ENCODE results near the gene ITSN2. TPM values are rescaled to one million over a fixed set of nuclear protein-coding genes. Genes with fewer than 3 reads are reported as not detected.

ITSN2 gene
- total RNA-seq, 1 experiment from 2014 or later = 26.5 TPM

DNA sequence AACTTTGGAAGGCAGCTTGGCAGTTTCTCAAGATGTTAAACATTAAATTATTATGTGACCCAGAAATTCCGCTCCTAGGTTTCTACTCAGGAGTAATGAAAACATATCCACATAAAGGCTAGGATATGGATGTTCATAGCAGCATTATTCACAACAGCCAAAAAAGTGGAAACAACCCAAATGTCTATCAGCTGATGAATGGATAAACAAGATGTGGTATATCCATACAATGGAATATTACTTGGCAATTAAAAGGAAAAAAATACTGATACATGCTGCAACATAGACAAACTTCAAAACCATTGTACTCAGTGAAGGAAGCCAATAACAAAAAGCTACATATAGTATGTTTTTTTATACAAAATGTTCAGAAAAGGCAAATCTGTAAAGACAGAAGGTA is 197.8 kb downstream of the ITSN2 start:
- ChIA-PET CTCF (no interaction called here), RAD21 (ENCODE audit: low non-redundant PET in 1 of 2, low total read pairs in 2 of 2, uncharacterized antibody in 2 of 2, unreplicated experiment in 2 of 2) (no interaction called here), POLR2A (no interaction called here)
- intact Hi-C loops (cut with micrococcal nuclease) = loop anchor here (5.0 to 10.0 kb wide), 3 partner anchors 178 to 340 kb away; partner anchors contain the start of gene ATAD2B
- BruUV-seq (replicated peaks) = no TSS peak
- H3K27ac ChIP-seq (ENCODE audit: low read depth, low read length) = no peak overlapping the region
- no peak overlapping the region for H2AFZ ChIP-seq (ENCODE audit: low read depth, low read length, poor library complexity, severe bottlenecking)
- H4K20me1 ChIP-seq (ENCODE audit: insufficient read depth) = no peaks in the 10 kb centered on the region
- no peak overlapping the region for H3K4me2 ChIP-seq (ENCODE audit: low read length)
- ATAC-seq (no peak), DNase-seq (ENCODE audit: low read depth, low spot score) (no peak)
- no peaks in the 10 kb centered on the region for H3K27me3 ChIP-seq (ENCODE audit: insufficient read depth, low read length)
- no peaks in the 10 kb centered on the region for H3K36me3 ChIP-seq (ENCODE audit: control insufficient read depth in 1 of 2, insufficient read depth in 2 of 2, low read length in 2 of 2)
- no peaks in the 10 kb centered on the region for H3K79me2 ChIP-seq (ENCODE audit: insufficient read depth, low read length)
- no peaks in the 10 kb centered on the region for H3K9me2 ChIP-seq (ENCODE audit: insufficient read depth)
- no peak overlapping the region for H3K4me3 ChIP-seq (replicated peaks in 1 of 2; ENCODE audit: low read depth in 1 of 2, low read length in 2 of 2)
- no peaks in the 10 kb centered on the region for H3K4me1 ChIP-seq (ENCODE audit: control insufficient read depth in 1 of 2, insufficient read depth in 2 of 2, low read length in 2 of 2)
- no peaks in the 10 kb centered on the region for H3K9me3 ChIP-seq (ENCODE audit: control insufficient read depth in 1 of 2, insufficient read depth in 1 of 2, low read depth in 1 of 2, low read length in 2 of 2)
- H3K9ac ChIP-seq (ENCODE audit: low read length) = no peak overlapping the region
- no peak for TF ChIP-seq FOSL1 (IDR thresholded peaks at IDR 0.05; ENCODE audit: low read depth)
- TF ChIP-seq, protein P1, sequence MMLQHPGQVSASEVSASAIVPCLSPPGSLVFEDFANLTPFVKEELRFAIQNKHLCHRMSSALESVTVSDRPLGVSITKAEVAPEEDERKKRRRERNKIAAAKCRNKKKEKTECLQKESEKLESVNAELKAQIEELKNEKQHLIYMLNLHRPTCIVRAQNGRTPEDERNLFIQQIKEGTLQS (IDR thresholded peaks at IDR 0.05) = no peak
- TF ChIP-seq CBX3 (IDR thresholded peaks at IDR 0.05; ENCODE audit: low read depth) = no peak
- TF ChIP-seq POLR2AphosphoS5 (IDR thresholded peaks at IDR 0.05; ENCODE audit: low read depth, low read length) = no peak
- TF ChIP-seq POLR2A (IDR thresholded peaks at IDR 0.05; ENCODE audit: borderline replicate concordance, extremely low read depth, insufficient read depth, insufficient read length) = no peak
- no peak for TF ChIP-seq SP1 (IDR thresholded peaks at IDR 0.05; ENCODE audit: low read depth)

DNA sequence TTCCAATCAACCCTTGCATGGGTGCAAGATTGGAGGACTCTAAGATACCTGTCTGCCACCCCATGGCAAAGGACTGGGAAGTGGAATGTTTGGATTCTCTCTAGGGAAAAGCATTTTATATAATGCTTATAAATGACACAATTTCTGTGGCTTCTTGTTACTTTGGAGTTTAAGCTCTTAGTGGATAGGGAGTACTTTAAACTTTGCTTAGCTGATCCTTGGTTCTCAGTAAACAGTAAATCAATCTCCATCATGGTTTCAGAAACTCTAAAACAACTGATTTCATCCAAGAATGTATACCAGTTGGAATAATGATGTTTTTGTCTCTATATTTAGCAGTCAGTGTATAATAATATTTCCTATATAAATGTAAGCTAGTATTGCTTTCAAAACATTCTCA is 199.6 kb downstream of the ITSN2 start:
- no peak for TF ChIP-seq POLR2A (IDR thresholded peaks at IDR 0.05; ENCODE audit: borderline replicate concordance, extremely low read depth, insufficient read depth, insufficient read length)
- TF ChIP-seq EZH2 (IDR thresholded peaks at IDR 0.05) = no peak
- no peak for TF ChIP-seq ELF1 (IDR thresholded peaks at IDR 0.05; ENCODE audit: borderline replicate concordance, low read depth)
- TF ChIP-seq, protein P2, sequence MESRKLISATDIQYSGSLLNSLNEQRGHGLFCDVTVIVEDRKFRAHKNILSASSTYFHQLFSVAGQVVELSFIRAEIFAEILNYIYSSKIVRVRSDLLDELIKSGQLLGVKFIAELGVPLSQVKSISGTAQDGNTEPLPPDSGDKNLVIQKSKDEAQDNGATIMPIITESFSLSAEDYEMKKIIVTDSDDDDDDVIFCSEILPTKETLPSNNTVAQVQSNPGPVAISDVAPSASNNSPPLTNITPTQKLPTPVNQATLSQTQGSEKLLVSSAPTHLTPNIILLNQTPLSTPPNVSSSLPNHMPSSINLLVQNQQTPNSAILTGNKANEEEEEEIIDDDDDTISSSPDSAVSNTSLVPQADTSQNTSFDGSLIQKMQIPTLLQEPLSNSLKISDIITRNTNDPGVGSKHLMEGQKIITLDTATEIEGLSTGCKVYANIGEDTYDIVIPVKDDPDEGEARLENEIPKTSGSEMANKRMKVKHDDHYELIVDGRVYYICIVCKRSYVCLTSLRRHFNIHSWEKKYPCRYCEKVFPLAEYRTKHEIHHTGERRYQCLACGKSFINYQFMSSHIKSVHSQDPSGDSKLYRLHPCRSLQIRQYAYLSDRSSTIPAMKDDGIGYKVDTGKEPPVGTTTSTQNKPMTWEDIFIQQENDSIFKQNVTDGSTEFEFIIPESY (IDR thresholded peaks at IDR 0.05; ENCODE audit: extremely low read depth, insufficient replicate concordance, low read length) = no peak
- TF ChIP-seq POLR2AphosphoS5 (IDR thresholded peaks at IDR 0.05; ENCODE audit: low read depth, low read length) = no peak
- TF ChIP-seq, protein P3, sequence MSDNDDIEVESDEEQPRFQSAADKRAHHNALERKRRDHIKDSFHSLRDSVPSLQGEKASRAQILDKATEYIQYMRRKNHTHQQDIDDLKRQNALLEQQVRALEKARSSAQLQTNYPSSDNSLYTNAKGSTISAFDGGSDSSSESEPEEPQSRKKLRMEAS (IDR thresholded peaks at IDR 0.05) = no peak
- no peak for TF ChIP-seq EZH2phosphoT487 (IDR thresholded peaks at IDR 0.05; ENCODE audit: borderline replicate concordance)
- no peak for TF ChIP-seq SIN3A (IDR thresholded peaks at IDR 0.05; ENCODE audit: low read depth)
- TF ChIP-seq YY1 (IDR thresholded peaks at IDR 0.05; ENCODE audit: extremely low read depth, insufficient replicate concordance, low read depth, low read length) = no peak
- TF ChIP-seq, protein P1 (IDR thresholded peaks at IDR 0.05) = no peak
- no peak overlapping the region for H3K4me3 ChIP-seq (replicated peaks in 1 of 2; ENCODE audit: low read depth in 1 of 2, low read length in 2 of 2)
- no peaks in the 10 kb centered on the region for H3K9me2 ChIP-seq (ENCODE audit: insufficient read depth)
- DNase-seq (ENCODE audit: low read depth, low spot score) = no peak
- no peaks in the 10 kb centered on the region for H3K27me3 ChIP-seq (ENCODE audit: insufficient read depth, low read length)
- intact Hi-C loops (cut with micrococcal nuclease) = loop anchor here (5.0 to 10.0 kb wide), 3 partner anchors 176 to 338 kb away; partner anchors contain the start of gene ATAD2B
- no peak overlapping the region for H2AFZ ChIP-seq (ENCODE audit: low read depth, low read length, poor library complexity, severe bottlenecking)
- no peak overlapping the region for H3K4me2 ChIP-seq (ENCODE audit: low read length)
- no peaks in the 10 kb centered on the region for H3K36me3 ChIP-seq (ENCODE audit: control insufficient read depth in 1 of 2, insufficient read depth in 2 of 2, low read length in 2 of 2)
- POLR2A ChIA-PET = no interaction called here
- H3K27ac ChIP-seq (ENCODE audit: low read depth, low read length) = no peak overlapping the region
- RAD21 ChIA-PET (ENCODE audit: low non-redundant PET in 1 of 2, low total read pairs in 2 of 2, uncharacterized antibody in 2 of 2, unreplicated experiment in 2 of 2) = no interaction called here
- no TSS peak for BruUV-seq (replicated peaks)
- no peak for ATAC-seq
- H3K9ac ChIP-seq (ENCODE audit: low read length) = no peak overlapping the region
- no peaks in the 10 kb centered on the region for H3K4me1 ChIP-seq (ENCODE audit: control insufficient read depth in 1 of 2, insufficient read depth in 2 of 2, low read length in 2 of 2)
- H3K9me3 ChIP-seq (ENCODE audit: control insufficient read depth in 1 of 2, insufficient read depth in 1 of 2, low read depth in 1 of 2, low read length in 2 of 2) = no peaks in the 10 kb centered on the region
- CTCF ChIA-PET = no interaction called here
- no peaks in the 10 kb centered on the region for H3K79me2 ChIP-seq (ENCODE audit: insufficient read depth, low read length)
- H4K20me1 ChIP-seq (ENCODE audit: insufficient read depth) = no peaks in the 10 kb centered on the region

All from HCT116 (cell line).